GM21529 (cell line): Measurements from ENCODE around the gene DSCAM.
"Not testable (repeated sequence)": the region's sequence is repeated elsewhere in the genome, so short reads cannot be mapped to it uniquely, and the experiment has no call there.

ENCODE experiments used
- ATAC-seq: cut with Tn5 transposase; IDR thresholded peaks from one replicate; pipeline ENCODE4 v1.9.1; 2021; ENCODE audit not compliant: unreplicated experiment

DSCAM gene

GRCh38 chr21:40194185-40194980, 652.6 kb downstream of the DSCAM start:
- ATAC-seq, result no peak

GRCh38 chr21:40191616-40192015, 655.3 kb downstream of the DSCAM start:
- ATAC-seq, result no peak

DNA sequence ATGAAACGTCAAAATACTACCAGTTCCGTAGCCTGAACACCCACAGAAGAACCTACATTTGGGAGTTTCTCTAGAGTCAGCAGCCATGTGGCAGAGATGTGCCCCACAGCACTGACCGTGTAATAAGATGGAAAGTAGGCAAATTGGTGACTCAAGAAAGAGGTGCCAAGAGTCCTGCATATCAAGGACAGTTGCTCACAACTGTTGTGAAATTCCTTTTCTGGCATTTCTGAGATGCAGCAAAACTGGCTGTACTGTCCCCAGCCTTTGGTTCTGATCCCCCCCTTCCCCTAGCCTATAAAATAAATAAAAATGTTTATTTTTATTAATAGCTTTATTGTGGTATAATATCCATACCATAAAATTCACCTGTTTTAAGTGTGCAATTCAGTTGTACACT, 655.8 kb downstream of the DSCAM start:
- no peak for ATAC-seq

DNA sequence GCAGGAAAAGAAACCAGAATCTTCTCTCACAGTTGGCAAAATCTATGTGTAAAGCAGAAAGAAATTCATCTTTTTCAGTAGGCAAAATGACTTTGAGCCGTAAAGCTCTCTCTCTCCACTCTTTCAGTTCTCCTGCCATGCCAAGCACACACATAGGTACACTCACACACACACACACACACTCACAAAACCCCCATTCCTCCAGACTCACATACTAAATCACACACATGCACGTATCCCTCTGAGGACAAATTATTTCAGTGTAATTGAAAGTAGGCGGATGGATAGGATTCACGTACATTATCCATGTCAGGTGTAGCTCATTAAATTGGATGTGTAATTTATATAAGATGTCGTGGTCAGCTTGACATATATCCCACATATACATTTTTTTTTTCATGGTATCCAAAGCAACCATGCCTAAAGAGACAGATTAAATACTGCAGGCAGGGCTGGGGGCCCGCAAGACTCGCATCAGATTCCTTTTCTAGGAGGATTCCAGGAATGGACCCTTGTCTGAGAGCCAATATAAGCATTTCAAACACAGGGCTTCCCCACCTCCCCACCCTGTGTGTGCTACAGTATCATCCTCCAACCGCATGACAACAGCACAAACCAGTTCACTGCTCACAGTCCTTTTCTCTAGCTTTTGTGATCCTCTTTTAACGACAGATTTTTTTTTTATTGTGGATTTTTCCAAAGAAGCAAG, 658.9 kb downstream of the DSCAM start:
- ATAC-seq, result no peak

GRCh38 chr21:40187244-40187643, 659.7 kb downstream of the DSCAM start:
- no peak for ATAC-seq

DNA sequence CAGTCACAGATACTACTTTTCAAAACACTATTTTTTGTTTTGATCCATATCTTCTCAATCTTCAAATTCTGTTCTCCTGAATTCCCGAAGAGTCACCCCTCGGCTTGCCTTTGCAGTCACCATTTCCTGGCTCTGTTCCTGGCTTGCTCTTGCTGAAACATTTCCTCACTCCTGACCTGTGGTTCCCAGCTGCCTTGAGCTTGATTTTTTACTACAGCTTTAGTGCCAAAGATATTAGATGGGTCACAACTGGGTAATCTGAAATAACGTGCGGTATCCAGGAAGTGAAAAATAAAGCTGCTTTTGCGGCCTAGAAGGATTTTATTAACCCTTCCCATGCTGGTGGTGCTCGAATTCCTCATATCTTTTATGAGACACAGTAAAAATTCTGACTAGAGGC, 660.9 kb downstream of the DSCAM start:
- no peak for ATAC-seq

- ATAC-seq, result no peak
Measured at GRCh38 chr21:40185208-40185607, 661.8 kb downstream of the DSCAM start.

DNA sequence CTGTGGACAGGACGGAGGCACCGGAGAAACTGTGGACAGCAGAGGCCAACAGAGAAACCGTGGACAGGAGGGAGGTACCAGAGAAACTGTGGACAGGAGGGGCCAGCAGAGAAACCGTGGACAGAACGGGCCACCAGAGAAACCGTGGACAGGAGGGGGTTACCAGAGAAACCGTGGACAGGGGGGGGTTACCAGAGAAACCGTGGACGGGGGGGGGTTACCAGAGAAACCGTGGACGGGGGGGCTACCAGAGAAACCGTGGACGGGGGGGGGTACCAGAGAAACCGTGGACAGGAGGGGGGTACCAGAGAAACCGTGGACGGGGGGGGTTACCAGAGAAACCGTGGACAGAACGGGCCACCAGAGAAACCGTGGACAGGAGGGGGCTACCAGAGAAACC, 664.5 kb downstream of the DSCAM start:
- ATAC-seq, result not testable (repeated sequence)

DNA sequence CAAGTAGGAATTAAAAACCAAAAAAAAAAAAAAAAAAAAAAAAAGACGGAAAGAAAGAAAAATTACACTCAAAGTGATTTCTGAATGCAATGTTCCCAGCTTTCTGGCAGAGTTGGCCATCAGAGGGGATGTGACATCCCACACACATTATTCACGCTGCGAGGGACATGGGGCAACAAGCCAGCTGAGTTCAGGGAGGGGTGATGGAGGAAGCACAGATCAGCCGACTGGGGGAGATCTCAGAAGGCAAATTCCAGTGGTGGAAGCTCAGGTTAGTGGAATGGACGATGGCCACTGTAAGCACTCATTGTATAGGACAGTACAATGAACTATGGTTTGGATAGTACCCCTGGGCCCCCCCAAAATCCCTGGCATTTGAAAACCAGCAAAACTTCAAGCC, 667.8 kb downstream of the DSCAM start:
- ATAC-seq, result no peak

DNA sequence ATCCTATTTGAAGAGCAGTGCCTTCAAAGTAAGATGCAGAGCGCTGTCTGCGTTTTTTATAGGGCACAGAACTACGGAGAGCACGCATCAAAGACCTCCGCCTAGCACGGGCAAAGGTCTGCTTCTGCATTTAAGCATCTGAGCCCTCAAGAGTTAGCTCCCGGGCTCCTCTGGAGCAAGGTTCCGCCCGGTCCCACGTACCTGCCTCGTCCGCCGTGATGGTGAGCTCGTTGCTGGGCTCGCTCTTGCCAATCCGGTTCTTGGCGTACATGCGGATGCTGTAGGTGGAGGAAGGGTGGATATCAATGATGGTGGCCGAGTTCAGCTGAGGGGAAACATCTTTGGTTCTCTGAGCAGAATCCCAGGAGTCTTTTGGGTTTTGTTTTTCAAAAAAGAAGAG, 668.2 kb downstream of the DSCAM start:
- ATAC-seq, result no peak

DNA sequence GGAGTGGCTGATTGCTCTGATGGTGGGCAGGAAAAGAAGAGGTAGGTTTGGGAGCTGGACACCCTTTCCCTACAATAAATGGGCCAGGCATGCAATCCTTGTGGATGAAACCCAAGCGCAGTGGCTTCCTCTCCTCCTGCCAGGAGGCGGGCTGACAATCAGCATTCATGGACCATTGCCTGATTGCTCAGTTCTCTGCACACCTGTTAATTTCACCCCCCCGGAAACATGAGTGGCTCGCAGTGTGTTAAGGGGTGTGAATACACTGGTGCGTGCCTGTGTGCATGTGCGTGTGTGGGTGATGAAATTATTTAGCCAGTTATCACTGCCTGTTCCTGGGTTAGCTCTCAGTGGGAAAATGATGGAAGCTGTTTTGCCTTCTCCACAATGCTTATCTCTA, 669.0 kb downstream of the DSCAM start:
- ATAC-seq, result no peak

GRCh38 chr21:40176724-40177123, 670.2 kb downstream of the DSCAM start:
- no peak for ATAC-seq

GRCh38 chr21:40173816-40174215, 673.1 kb downstream of the DSCAM start:
- no peak for ATAC-seq

DNA sequence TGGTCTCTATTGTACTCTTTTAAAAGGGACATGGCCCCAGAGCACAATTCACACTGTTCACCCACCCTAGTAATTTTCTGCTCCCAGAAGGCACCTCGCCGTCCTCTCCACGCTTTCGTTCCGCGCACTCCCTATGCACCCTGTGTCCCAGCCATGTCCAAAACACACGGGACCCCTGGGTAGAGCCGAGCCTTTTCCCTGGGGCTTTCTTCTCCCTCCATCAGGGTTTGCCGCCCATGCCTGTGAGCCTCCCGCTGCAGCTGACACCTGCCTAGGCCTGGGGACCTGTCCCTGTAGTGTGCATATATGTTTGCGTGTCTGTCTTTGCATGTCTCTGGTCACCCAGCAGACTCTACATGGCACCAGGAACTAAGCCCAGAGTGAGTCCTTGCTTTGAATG, 677.0 kb downstream of the DSCAM start:
- no peak for ATAC-seq

GRCh38 chr21:40166291-40166843, 680.6 kb downstream of the DSCAM start:
- ATAC-seq, result no peak

- ATAC-seq, result no peak
Measured at GRCh38 chr21:40165773-40166070, 681.2 kb downstream of the DSCAM start.

DNA sequence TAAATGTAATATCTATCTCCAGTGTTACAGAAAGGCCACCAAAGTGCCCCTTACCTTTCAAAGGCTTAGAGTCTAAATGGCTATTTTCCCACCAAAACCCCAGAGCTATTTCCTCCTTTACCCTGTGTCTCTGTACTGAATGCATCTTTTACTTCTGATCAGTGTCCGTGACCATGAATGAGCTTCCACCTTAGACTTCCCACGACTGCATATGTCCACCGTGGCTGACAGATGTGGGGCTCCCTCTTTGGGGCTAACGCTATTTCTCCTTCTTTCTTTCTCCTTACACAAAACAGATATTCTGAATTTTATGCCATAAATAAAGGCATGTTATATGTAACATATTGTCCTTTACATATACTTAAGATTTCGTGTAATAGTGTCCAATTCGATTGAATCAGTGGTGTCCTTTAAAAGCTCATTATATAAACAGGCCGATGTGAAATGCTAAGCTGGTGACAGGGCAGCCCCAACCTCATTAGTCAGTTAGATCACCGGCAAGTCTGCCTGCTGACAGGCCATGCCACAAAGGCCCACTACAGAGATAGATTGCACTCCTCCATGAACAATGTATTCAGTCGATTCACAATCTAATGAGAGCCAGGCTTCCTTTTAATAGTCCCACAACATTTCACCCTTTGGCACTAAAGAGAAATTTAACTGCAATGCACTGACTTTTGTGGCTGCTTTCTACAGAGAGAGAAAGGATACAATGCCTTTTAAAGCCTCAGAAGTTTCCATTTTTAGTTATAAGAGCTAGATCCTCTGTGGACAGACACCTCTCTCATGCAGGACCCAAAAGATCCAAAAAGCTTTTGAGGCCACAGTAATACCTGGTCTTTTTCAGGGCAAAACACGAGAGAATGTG, 681.8 kb downstream of the DSCAM start:
- no peak for ATAC-seq

DNA sequence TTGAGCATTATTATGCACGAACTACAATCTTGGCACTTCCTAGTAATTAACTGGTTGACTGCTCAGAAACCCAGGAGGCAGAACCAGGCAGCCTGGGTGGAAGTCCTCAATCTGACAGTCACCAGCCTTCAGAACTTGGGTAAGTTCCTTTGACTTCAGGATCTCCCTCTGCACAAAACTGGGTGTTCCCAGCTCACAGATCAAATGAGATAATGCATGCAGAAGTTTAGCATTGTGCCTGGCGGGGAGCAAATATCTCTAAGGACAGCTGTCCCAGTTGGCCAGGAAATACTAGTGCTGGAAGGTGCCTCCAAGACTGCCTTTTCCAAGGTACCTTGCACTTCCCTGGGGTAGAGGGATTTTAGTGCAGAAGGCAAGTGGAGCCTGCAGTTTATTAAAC, 684.9 kb downstream of the DSCAM start:
- no peak for ATAC-seq

DNA sequence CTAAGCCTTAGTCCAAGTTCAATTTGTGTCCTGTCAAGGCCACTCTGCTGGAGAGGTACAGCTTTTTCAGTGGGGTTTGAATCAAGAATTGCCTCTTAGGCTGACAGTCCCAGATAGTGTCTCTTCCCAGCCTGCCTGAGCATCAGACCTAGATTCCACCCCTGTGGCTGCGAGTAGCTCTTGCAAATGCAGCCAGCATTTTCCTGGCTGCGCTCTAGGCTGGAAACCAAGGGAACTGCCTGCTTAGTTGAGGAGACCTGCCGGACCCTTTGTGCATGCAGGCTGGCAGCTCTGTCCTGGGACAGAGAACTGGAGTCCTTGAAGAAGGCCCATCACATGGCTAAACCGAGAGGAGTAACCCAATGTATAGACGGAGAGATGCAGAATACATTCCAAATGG, 686.0 kb downstream of the DSCAM start:
- no peak for ATAC-seq

DNA sequence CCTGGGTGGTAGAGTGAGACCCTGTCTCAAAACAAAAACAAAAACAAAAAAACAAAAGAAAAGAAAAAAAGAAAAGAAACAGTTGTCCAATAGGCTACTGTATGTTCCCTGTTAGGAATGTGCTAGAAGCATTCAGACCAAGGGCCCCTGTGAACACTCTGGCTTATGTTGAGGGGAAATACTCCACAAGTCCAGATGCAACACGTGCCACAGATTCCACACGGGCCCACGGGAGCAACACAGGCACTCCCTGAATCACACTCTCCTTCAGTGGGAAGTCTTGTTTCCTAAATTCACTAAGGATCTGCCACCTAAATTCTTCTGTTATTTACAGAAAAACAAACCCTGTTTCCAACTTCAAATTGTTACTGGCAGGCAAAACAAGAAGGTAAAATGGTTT, 688.6 kb downstream of the DSCAM start:
- no peak for ATAC-seq

DNA sequence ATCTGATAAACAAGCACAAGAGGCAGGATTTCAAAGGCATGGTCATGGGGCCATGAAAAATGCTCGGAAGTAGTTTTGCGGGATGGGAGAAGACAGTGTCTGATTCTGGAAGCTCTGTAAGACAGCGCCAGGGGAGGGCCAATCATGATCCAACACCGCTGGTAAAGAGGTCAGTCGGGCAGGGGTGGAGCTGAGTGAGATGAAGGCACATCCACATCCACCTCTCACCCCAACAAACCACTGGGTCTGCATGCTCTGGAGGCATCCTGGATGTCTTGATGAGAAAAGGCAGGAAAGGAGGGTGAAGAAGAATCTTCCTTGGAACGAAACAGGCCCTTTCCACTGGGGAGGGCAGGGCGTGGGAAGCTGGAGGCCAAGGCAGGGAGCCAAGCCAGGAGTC, 691.4 kb downstream of the DSCAM start:
- ATAC-seq, result no peak

DNA sequence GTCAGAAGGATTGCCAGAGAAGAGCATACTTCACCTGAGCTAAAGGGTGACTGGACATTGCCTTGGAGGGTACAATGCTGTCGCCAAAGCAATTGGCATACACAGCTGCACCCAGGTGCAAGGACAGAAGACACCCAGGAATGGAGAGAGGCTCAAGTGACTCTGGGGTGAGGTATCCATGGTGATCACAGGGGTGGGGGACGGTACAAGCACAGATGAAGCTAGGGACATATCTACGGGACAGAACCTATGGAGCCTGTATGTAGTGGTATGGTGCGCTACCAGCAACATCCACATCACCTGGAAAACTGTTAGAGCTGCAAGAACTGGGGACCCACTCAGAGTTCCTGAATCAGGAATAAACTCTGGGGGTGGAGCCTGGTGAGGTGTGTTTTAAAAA, 693.6 kb downstream of the DSCAM start:
- ATAC-seq, result no peak
